ENCODE results near the gene PDIK1L.

The PDIK1L gene

GRCh38 chr1:26079178-26079563 is 32.5 kb upstream of the PDIK1L start:
- Histone ChIP-seq H3K4me3 (no peak overlapping the region), H3K27ac (no peak overlapping the region)
- DNase-seq (ENCODE audit: low spot score) = no peak
- no peak for TF ChIP-seq CTCF (IDR thresholded peaks at IDR 0.05)

DNA sequence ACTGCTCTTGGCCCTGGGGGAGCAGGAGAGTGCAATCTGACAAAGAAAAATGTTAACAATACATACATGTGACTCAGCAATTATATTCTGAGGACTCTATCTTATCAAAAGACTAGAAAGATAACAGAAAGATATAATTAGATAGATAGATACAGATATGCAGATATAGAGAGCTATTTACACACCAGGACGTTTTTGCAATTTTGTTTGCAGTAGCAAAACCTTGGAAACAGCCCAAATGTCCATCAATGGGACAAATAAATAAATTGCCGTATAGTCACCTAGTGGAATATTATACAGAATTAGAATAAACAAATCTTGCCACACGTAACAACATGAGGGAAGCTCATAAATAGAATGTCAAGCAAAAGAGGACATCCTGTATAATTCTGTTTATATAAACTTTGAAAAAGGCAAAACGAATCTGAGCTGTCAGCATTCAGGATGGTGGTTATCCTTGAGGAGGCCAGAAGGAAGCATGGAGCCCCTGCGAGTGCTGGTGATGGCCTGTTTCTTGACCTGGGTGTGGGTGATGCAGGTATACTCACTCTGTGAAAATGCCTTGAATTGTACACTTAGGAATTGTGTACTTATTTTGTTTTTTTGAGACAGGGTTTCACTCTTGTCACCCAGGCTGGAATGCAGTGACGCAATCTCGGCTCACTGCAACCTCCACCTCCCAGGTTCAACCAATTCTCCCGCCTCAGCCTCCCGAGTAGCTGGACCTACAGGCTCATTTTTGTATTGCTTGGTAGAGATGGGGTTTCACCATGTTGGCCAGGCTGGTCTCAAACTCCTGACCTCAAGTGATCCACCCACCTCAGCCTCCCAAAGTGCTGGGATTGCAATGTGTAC is 31.4 kb upstream of the PDIK1L start:
- no peak for DNase-seq (ENCODE audit: low spot score)
- no peak for TF ChIP-seq CTCF (IDR thresholded peaks at IDR 0.05)
- Histone ChIP-seq H3K4me3 (no peak overlapping the region), H3K27ac (no peak overlapping the region)

DNA sequence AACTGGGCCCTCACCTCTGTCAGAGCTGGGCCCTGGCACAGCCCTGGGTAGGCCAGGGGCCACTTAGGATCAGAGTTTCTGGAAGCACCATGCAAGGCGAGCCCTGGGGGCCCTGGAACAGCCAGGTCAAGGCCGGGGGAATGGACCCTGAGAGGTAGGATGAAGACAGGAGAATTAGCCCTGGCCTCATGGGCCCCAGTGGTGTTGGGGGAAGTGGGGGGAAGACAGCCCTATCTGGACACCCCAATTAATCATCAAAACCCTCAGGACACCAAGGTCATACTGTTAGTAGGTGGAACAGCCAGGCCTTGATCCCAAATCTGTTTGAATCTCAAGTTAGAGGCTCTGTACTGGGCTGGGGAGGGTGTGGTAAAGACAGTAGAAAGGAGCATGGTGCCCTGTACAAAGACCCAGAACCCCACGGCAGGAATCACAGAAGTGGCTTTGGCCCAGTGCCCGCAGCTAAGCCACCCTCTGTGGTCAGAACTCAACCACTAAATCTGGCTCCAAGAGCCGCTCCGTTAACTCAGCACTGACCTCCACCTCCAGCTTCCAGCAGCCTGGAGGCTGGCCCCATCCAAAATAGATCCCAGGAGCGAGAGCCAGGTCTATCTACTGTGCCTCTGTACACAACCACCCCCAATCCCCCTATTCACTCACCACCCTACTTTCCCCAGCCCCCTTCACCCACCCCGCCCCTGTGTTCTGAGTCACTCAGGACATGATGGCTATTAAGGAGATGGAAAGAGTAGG is 30.2 kb upstream of the PDIK1L start:
- Histone ChIP-seq H3K4me3 (no peak overlapping the region), H3K27ac (no peak overlapping the region)
- no peak for TF ChIP-seq CTCF (IDR thresholded peaks at IDR 0.05)
- no peak for DNase-seq (ENCODE audit: low spot score)

DNA sequence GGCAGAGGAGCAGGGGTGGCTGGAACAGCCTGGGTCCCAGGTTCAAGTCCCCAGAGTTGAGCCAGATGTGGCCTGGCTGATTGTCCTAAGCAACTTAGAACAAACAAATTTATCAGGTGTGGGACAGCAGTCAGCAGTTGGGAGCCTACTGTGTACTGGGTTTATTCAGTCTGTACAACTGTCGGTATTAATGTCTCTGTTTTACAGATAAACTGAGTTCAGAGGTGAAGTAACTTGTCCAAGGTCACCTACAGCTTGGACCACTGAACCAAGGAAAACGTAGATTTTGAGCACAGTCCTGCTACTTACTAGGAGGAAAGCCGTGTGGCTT is 29.6 kb upstream of the PDIK1L start:
- Histone ChIP-seq H3K27ac (no peak overlapping the region), H3K4me3 (no peak overlapping the region)
- no peak for TF ChIP-seq CTCF (IDR thresholded peaks at IDR 0.05)
- no peak for DNase-seq (ENCODE audit: low spot score)

GRCh38 chr1:26083208-26083607 is 28.4 kb upstream of the PDIK1L start:
- H3K27ac ChIP-seq = no peak overlapping the region
- no peak overlapping the region for H3K4me3 ChIP-seq
- DNase-seq (ENCODE audit: low spot score) = no peak
- no peak for TF ChIP-seq CTCF (IDR thresholded peaks at IDR 0.05)

GRCh38 chr1:26084091-26084561 is 27.5 kb upstream of the PDIK1L start:
- H3K27ac ChIP-seq = no peak overlapping the region
- no peak overlapping the region for H3K4me3 ChIP-seq
- DNase-seq (ENCODE audit: low spot score) = no peak

More at GRCh38 chr1:26084091-26084561, 27.5 kb upstream of the PDIK1L start:
- no peak for TF ChIP-seq CTCF (IDR thresholded peaks at IDR 0.05)

Measured in coronary artery (tissue), 2 donors.